Heart left ventricle (tissue), 13 donors: ENCODE measurements around the gene CPE.

Source experiments
- POLR2A ChIP-seq, 2 donors: fragments of 450-650 bp; IDR thresholded peaks; one replicate each; pipeline ENCODE4 v1.6.1; 2017; ENCODE audit warnings: antibody characterized with exemption in 2 of 2, mild to moderate bottlenecking in 2 of 2, moderate library complexity in 2 of 2
- TF ChIP-seq, protein P1 (sequence below), 12 donors: fragments of 200-600 bp; sonication (generic) in 4 of 12; IDR thresholded peaks; one replicate each; pipeline versions ENCODE4 v1.5.0 to v1.8.0; 2018 to 2022; ENCODE audit warnings: antibody characterized with exemption in 12 of 12, mild to moderate bottlenecking in 5 of 12
- donor health status: ischemic (EF 13 %, LVEDD 7.1; RV severe dilation, severe dysfunction).
- donor health status: DM: no; HTN: yes; CAD: no.
- donor health status: DM: no; HTN: no; CAD: no.
- donor health status: ischemic (EF 25% LVEDD 6.9; RV normal size, moderate dysfunction).
- donor health status: ischemic (EF 25% LVEDD 5.7; RV mildly dilated, moderate dysfunction).
- donor health status: ischemic (EF 35%, LVEDD 5.7; RV mildly dilated, moderate dysfunction).
- donor health status: nonischemic (EF 11% LVEDD 7.7; RV severe dilation, severe dysfunction).
- donor health status: DM: yes; HTN: yes; CAD: no.
- donor health status: PGD.
- donor health status: ischemic (EF 29% LVEDD 5.4; RV normal size, mild dysfunction).
- donor health status: nonischemic (EF 23%, LVEDD 6.1; RV moderate dilation, normal function).

GRCh38 chr4:165464376-165464775 lies 85.6 kb downstream of the CPE start:
- TF ChIP-seq, protein P1, sequence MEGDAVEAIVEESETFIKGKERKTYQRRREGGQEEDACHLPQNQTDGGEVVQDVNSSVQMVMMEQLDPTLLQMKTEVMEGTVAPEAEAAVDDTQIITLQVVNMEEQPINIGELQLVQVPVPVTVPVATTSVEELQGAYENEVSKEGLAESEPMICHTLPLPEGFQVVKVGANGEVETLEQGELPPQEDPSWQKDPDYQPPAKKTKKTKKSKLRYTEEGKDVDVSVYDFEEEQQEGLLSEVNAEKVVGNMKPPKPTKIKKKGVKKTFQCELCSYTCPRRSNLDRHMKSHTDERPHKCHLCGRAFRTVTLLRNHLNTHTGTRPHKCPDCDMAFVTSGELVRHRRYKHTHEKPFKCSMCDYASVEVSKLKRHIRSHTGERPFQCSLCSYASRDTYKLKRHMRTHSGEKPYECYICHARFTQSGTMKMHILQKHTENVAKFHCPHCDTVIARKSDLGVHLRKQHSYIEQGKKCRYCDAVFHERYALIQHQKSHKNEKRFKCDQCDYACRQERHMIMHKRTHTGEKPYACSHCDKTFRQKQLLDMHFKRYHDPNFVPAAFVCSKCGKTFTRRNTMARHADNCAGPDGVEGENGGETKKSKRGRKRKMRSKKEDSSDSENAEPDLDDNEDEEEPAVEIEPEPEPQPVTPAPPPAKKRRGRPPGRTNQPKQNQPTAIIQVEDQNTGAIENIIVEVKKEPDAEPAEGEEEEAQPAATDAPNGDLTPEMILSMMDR (IDR thresholded peaks at IDR 0.05): no peak
- no peak for TF ChIP-seq POLR2A (IDR thresholded peaks at IDR 0.05)
